Sigmoid colon (tissue), 7 donors: ENCODE results near the gene PVALB. TPM values are rescaled to one million over a fixed set of nuclear protein-coding genes. Genes with fewer than 3 reads are reported as not detected.
"Not testable (repeated sequence)": the region's sequence is repeated elsewhere in the genome, so short reads cannot be mapped to it uniquely, and the experiment has no call there.

ENCODE experiments used
- DNase-seq: peaks from one replicate; pipeline ENCODE4 v3.0.0-alpha.2; 2019
- H3K27ac ChIP-seq, 4 donors: fragments of 200-600 bp; sonication (generic); one replicate each; pipeline ENCODE4 v1.5.1; 2016 to 2019; ENCODE audit warnings: mild to moderate bottlenecking in 1 of 4
- H3K27me3 ChIP-seq, 3 donors: fragments of 200-600 bp; sonication (generic); one replicate each; pipeline ENCODE4 v1.5.1; 2019; ENCODE audit warnings: mild to moderate bottlenecking in 1 of 3
- H3K36me3 ChIP-seq, 4 donors: fragments of 200-600 bp; sonication (generic); one replicate each; pipeline ENCODE4 v1.5.1; 2016 to 2019
- H3K4me1 ChIP-seq, 4 donors: fragments of 200-600 bp; sonication (generic); one replicate each; pipeline ENCODE4 v1.5.1; 2017 to 2019
- H3K4me3 ChIP-seq, 4 donors: fragments of 200-600 bp; sonication (generic); one replicate each; pipeline ENCODE4 v1.5.1; 2017 to 2019; ENCODE audit warnings: mild to moderate bottlenecking in 2 of 4, moderate library complexity in 1 of 4
- H3K9me3 ChIP-seq, 4 donors: fragments of 200-600 bp in 3 of 4; sonication (generic) in 3 of 4; one replicate each; pipeline versions ENCODE4 v1.5.1 to v1.6.1; 2013 to 2019
- EP300 ChIP-seq, 4 donors: sonication (generic); formaldehyde crosslinking; IDR thresholded peaks; one replicate each; pipeline ENCODE4 v1.6.1; 2017; ENCODE audit warnings: antibody characterized with exemption in 4 of 4
- POLR2A ChIP-seq, 2 donors: fragments of 450-650 bp; IDR thresholded peaks; one replicate each; pipeline ENCODE4 v1.6.1; 2016; ENCODE audit warnings: antibody characterized with exemption in 2 of 2, mild to moderate bottlenecking in 2 of 2, moderate library complexity in 2 of 2
- POLR2AphosphoS5 ChIP-seq, 4 donors: sonication (generic); formaldehyde crosslinking; IDR thresholded peaks; one replicate each; pipeline ENCODE4 v1.6.1; 2017; ENCODE audit warnings: antibody characterized with exemption in 4 of 4
- WGBS, 2 donors: extraction: QIAGEN DNeasy Blood & Tissue Kit; methylation state at CpG; one replicate each; pipeline ENCODE4 v1.1.7; 2013; 5-methylcytosine and 5-hydroxymethylcytosine counted together
- intact Hi-C: fragments of 100-400 bp; cut with DNase I; formaldehyde crosslinking; loops from one replicate; pipeline ENCODE4 v1.15.1; 2023
- polyA plus RNA-seq, 3 donors: library from polyadenylated mRNA; stranded (reverse); fragments of 200-250 nt; gene quantifications; one replicate each; pipeline ENCODE4 v1.2.3, GENCODE V29; 2013
- total RNA-seq, 4 donors: library from RNA; depleted of rRNA; stranded (reverse); fragments of >200 nt; gene quantifications; one replicate each; pipeline ENCODE4 v1.1.0, GENCODE V29; 2016
- TF ChIP-seq, protein P1 (sequence below), 4 experiments: fragments of 450-650 bp in 3 of 4; fragments of 200-600 bp in 1 of 4; IDR thresholded peaks; one replicate each; pipeline ENCODE4 v1.5.1; 2016 to 2019; ENCODE audit warnings: antibody characterized with exemption in 4 of 4, mild to moderate bottlenecking in 3 of 4, moderate library complexity in 2 of 4
- donor health status: healthy with polysubstance abuse.
- donor health status: Bipolar disorder and iron deficiency.
- donor health status: healthy.

PVALB gene
- total and polyA plus RNA-seq, 7 donors: not detected

DNA sequence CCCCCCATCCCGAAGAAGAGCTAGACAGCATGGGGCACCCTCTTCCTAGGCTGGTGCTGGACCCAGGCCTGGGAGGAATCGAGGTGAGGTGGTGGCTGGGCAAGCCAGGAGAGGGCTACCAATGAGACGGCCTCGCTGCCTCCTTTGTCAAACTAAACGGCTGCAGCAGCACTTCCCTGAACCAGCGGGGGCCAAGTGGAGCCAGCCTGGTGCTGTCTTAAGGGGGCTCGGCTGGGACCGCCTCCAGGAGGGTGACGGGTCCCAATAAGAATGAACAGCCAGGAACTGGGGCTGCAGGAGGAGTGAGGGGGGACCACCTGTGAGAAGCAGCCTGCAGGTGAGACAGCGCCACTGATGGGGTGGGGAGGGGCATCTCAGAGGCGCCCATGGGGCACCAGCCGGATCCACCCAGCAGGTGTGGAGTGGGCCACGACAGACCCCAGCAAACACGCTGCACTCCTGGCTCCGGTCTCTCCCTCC is 58.0 kb downstream of the PVALB start:
- H3K36me3 ChIP-seq: no peaks in the 10 kb centered on the region
- intact Hi-C loops: loop anchor here (5.0 kb wide), 1 partner anchor 218 kb away; no protein-coding TSS in a partner anchor
- H3K4me3 ChIP-seq: no peak overlapping the region
- no peaks in the 10 kb centered on the region for H3K9me3 ChIP-seq
- H3K4me1 ChIP-seq: peaks cover 0 to 44% (median 37%) of the 10 kb centered on the region in 4 donors
- H3K27ac ChIP-seq: no peak overlapping the region
- TF ChIP-seq POLR2AphosphoS5 (IDR thresholded peaks at IDR 0.05) (no peak), POLR2A (IDR thresholded peaks at IDR 0.05) (no peak), EP300 (IDR thresholded peaks at IDR 0.05) (no peak)
- TF ChIP-seq, protein P1, sequence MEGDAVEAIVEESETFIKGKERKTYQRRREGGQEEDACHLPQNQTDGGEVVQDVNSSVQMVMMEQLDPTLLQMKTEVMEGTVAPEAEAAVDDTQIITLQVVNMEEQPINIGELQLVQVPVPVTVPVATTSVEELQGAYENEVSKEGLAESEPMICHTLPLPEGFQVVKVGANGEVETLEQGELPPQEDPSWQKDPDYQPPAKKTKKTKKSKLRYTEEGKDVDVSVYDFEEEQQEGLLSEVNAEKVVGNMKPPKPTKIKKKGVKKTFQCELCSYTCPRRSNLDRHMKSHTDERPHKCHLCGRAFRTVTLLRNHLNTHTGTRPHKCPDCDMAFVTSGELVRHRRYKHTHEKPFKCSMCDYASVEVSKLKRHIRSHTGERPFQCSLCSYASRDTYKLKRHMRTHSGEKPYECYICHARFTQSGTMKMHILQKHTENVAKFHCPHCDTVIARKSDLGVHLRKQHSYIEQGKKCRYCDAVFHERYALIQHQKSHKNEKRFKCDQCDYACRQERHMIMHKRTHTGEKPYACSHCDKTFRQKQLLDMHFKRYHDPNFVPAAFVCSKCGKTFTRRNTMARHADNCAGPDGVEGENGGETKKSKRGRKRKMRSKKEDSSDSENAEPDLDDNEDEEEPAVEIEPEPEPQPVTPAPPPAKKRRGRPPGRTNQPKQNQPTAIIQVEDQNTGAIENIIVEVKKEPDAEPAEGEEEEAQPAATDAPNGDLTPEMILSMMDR (IDR thresholded peaks at IDR 0.05): no peak
- peaks cover 3 to 21% (median 9%) of the 10 kb centered on the region in 3 donors for H3K27me3 ChIP-seq
- peak; percentile 54 for DNase-seq
- WGBS, 2 donors: 89% methylated on average over 15 of the region's 15 CpGs

- TF ChIP-seq, protein P1 (IDR thresholded peaks at IDR 0.05): peak; percentile 65 to 84 (median 70)
- TF ChIP-seq POLR2AphosphoS5 (IDR thresholded peaks at IDR 0.05): no peak
- intact Hi-C loops: loop anchor here (1.0 to 5.0 kb wide), 2 partner anchors 99 to 220 kb away; no protein-coding TSS in a partner anchor
- peaks cover 0 to 33% (median 28%) of the 10 kb centered on the region in 4 donors for H3K4me1 ChIP-seq
- peak; percentile 88 for DNase-seq
- H3K4me3 ChIP-seq: no peak overlapping the region
- no peaks in the 10 kb centered on the region for H3K36me3 ChIP-seq
- peaks cover 3 to 30% (median 14%) of the 10 kb centered on the region in 3 donors for H3K27me3 ChIP-seq
- H3K27ac ChIP-seq: no peak overlapping the region
- H3K9me3 ChIP-seq: no peaks in the 10 kb centered on the region
- WGBS, 2 donors: 61 to 70% methylated on average over 19 of the region's 19 CpGs
Measured at GRCh38 chr22:36757668-36758211, 59.1 kb downstream of the PVALB start.

- no peaks in the 10 kb centered on the region for H3K36me3 ChIP-seq
- H3K27me3 ChIP-seq: peaks cover 3 to 32% (median 16%) of the 10 kb centered on the region in 3 donors
- peaks cover 0 to 26% (median 21%) of the 10 kb centered on the region in 4 donors for H3K4me1 ChIP-seq
- 50 to 66% methylated on average over 28 of the region's 28 CpGs for WGBS, 2 donors
- DNase-seq: peak; percentile 64
- TF ChIP-seq POLR2A (IDR thresholded peaks at IDR 0.05) (no peak), EP300 (IDR thresholded peaks at IDR 0.05) (no peak), POLR2AphosphoS5 (IDR thresholded peaks at IDR 0.05) (no peak)
- TF ChIP-seq, protein P1 (IDR thresholded peaks at IDR 0.05): no peak
- no peak overlapping the region for H3K4me3 ChIP-seq
- no peaks in the 10 kb centered on the region for H3K9me3 ChIP-seq
- intact Hi-C loops: loop anchor here (1.0 to 5.0 kb wide), 2 partner anchors 99 to 220 kb away; no protein-coding TSS in a partner anchor
- H3K27ac ChIP-seq: no peak overlapping the region
Measured at GRCh38 chr22:36756746-36757655, 59.8 kb downstream of the PVALB start.

DNA sequence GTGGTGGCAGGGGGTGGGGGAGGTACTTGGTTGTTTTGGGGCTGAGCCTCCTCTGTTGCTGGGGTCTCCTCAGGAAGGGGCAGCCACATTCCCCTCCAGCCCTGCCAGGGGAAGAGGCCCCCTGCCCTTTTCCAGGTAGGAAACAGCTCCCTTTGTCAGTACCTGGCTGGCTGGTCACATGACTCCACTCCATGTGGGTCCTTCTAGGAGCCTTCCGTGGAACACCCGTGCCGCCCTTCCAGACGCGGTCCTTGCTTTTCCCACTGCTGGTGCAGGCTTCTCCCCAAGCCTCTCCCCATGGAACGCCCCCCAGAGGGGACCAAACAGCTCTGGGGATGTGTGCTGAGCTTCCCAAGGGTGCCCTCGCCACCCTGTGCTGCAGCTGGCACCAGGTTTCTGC is 60.8 kb downstream of the PVALB start:
- no peaks in the 10 kb centered on the region for H3K9me3 ChIP-seq
- TF ChIP-seq POLR2A (IDR thresholded peaks at IDR 0.05) (no peak), POLR2AphosphoS5 (IDR thresholded peaks at IDR 0.05) (no peak), EP300 (IDR thresholded peaks at IDR 0.05) (no peak)
- H3K27me3 ChIP-seq: peaks cover 3 to 32% (median 16%) of the 10 kb centered on the region in 3 donors
- intact Hi-C loops: loop anchor here (5.0 kb wide), 1 partner anchor 221 kb away; no protein-coding TSS in a partner anchor
- no peak overlapping the region for H3K4me3 ChIP-seq
- peaks cover 0 to 16% (median 12%) of the 10 kb centered on the region in 4 donors for H3K4me1 ChIP-seq
- WGBS, 2 donors: 57 to 69% methylated on average over 7 of the region's 7 CpGs
- no peak overlapping the region for H3K27ac ChIP-seq
- no peaks in the 10 kb centered on the region for H3K36me3 ChIP-seq
- DNase-seq: peak; percentile 50

DNA sequence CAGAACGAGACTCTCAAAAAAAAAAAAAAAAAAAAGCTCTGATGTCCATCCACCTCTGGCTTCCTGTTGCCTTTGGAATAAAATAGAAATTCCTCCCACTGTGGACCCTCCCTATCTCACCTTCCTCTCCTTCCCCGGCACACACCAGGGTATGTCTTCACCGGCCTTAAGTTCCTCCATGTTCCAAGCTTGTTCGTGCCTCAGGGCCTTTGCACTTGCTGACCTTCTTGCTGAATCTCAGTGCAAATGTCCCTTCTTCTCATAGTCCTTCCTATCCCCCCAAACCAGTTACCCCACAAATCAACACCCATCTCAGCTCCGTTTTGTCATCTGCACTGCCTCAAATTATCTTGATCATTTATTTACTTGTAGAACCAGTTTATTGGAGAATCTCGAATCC is 61.5 kb downstream of the PVALB start:
- Histone ChIP-seq H3K27me3 (peaks cover 3 to 32% (median 16%) of the 10 kb centered on the region in 3 donors), H3K36me3 (no peaks in the 10 kb centered on the region), H3K4me3 (no peak overlapping the region), H3K27ac (no peak overlapping the region), H3K4me1 (peaks cover 0 to 9% (median 5%) of the 10 kb centered on the region in 4 donors), H3K9me3 (no peaks in the 10 kb centered on the region)
- intact Hi-C loops: loop anchor here (5.0 kb wide), 1 partner anchor 222 kb away; no protein-coding TSS in a partner anchor
- peak; percentile 14 for DNase-seq
- no peak for TF ChIP-seq POLR2A (IDR thresholded peaks at IDR 0.05)
- no peak for TF ChIP-seq POLR2AphosphoS5 (IDR thresholded peaks at IDR 0.05)
- no peak for TF ChIP-seq EP300 (IDR thresholded peaks at IDR 0.05)
- TF ChIP-seq, protein P1 (IDR thresholded peaks at IDR 0.05): no peak
- WGBS, 2 donors: 67 to 83% methylated on average over 6 of the region's 6 CpGs

DNA sequence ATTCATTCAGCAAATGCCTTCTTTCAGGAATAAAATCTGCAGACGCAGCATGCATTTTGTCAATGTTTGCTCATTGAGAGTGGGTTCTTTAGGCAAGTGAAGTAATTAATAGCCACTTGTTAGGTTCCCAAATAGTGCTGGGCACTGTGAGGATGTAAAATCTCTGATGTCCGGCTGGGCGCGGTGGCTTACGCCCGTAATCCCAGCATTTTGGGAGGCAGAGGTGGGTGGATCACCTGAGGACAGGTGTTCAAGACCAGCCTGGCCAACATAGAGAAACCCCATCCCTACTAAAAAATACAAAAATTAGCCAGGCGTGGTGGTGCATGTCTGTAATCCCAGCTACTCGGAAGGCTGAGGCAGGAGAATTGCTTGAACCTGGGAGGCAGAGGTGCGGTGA is 62.0 kb downstream of the PVALB start:
- not testable (repeated sequence) for H3K36me3 ChIP-seq, H3K4me3 ChIP-seq, H3K9me3 ChIP-seq, H3K27ac ChIP-seq, H3K4me1 ChIP-seq
- DNase-seq: peak; percentile 8
- intact Hi-C loops: loop anchor here (5.0 kb wide), 1 partner anchor 222 kb away; no protein-coding TSS in a partner anchor
- peaks cover 3 to 32% (median 16%) of the 10 kb centered on the region in 3 donors for H3K27me3 ChIP-seq
- 90 to 91% methylated on average over 9 of the region's 9 CpGs for WGBS, 2 donors
